K562 (cell line): ENCODE data around the gene FAM219B. TPM values are rescaled to one million over a fixed set of nuclear protein-coding genes. Genes with fewer than 3 reads are reported as not detected.

Experiments
- ATF7 ChIP-seq: fragments of 450-650 bp; IDR thresholded peaks from 2 replicates; pipeline ENCODE4 v1.7.1; 2014; ENCODE audit warnings: mild to moderate bottlenecking, moderate library complexity
- CAMTA2 ChIP-seq: fragments of 250-450 bp; sonication (Bioruptor Pico); conservative IDR thresholded peaks from 2 replicates; pipeline ENCODE4 v1.5.1; 2022
- CHD1 ChIP-seq: fragments of 200-600 bp; sonication (generic); IDR thresholded peaks from one replicate; pipeline ENCODE4 v1.6.1; 2012; ENCODE audit warnings: mild to moderate bottlenecking, moderate library complexity, low read length, inconsistent platforms
- CSDE1 ChIP-seq, 2 experiments: fragments of 450-650 bp; IDR thresholded peaks; 2 replicates each; pipeline ENCODE4 v1.6.1; 2016; ENCODE audit warnings: mild to moderate bottlenecking in 1 of 2
- HEY1 ChIP-seq: fragments of 250-450 bp; sonication (Bioruptor Pico); IDR thresholded peaks from 2 replicates; pipeline ENCODE4 v1.5.0; 2020; ENCODE audit warnings: mild to moderate bottlenecking, moderate library complexity, borderline replicate concordance
- IFI16 ChIP-seq: fragments of 250-450 bp; sonication (Bioruptor Pico); IDR thresholded peaks from 2 replicates; pipeline ENCODE4 v2.1.2; 2022; ENCODE audit warnings: mild to moderate bottlenecking, inconsistent platforms
- MAZ ChIP-seq, 2 experiments: fragments of 450-650 bp in 1 of 2; sonication (generic) in 1 of 2; formaldehyde crosslinking; IDR thresholded peaks in 1 of 2; conservative IDR thresholded peaks in 1 of 2; 2 replicates each; pipeline versions ENCODE4 v1.4.0 to v1.5.0; 2020; ENCODE audit warnings: mild to moderate bottlenecking in 1 of 2, missing genetic modification reagents in 1 of 2
- NCOA4 ChIP-seq: fragments of 450-650 bp; IDR thresholded peaks from 2 replicates; pipeline ENCODE4 v1.6.1; 2018; ENCODE audit warnings: mild to moderate bottlenecking; ENCODE audit not compliant: partially characterized antibody
- NR2C2 ChIP-seq, 2 experiments: fragments of 200-800 bp in 1 of 2; sonication (Bioruptor generic) in 1 of 2; sonication (generic) in 1 of 2; formaldehyde crosslinking in 1 of 2; IDR thresholded peaks; 2 replicates each; pipeline versions ENCODE4 v1.6.1 to v1.8.0; 2016 to 2022; ENCODE audit warnings: mild to moderate bottlenecking in 1 of 2, missing compliant biosample characterization in 1 of 2, missing genetic modification characterization in 1 of 2, missing genetic modification reagents in 1 of 2
- POLR2G ChIP-seq: fragments of 200-400 bp; formaldehyde crosslinking; IDR thresholded peaks from 2 replicates; pipeline ENCODE4 v1.6.1; 2017; ENCODE audit warnings: low read depth, mild to moderate bottlenecking, antibody characterized with exemption, low read length, moderate library complexity
- RBM22 ChIP-seq: fragments of 200-400 bp; formaldehyde crosslinking; IDR thresholded peaks from 2 replicates; pipeline ENCODE4 v1.6.1; 2018; ENCODE audit warnings: low read length, low read depth; ENCODE audit not compliant: poor library complexity, severe bottlenecking
- STAT6 ChIP-seq: sonication (generic); formaldehyde crosslinking; IDR thresholded peaks from 2 replicates; pipeline ENCODE4 v1.8.1; 2023; ENCODE audit warnings: mild to moderate bottlenecking, missing genetic modification reagents
- TCF3 ChIP-seq: sonication (generic); formaldehyde crosslinking; IDR thresholded peaks from 2 replicates; pipeline ENCODE4 v1.4.0; 2020; ENCODE audit warnings: mild to moderate bottlenecking, missing genetic modification reagents
- ZBED1 ChIP-seq: IDR thresholded peaks from 2 replicates; pipeline ENCODE4 v1.6.1; 2014
- ZBTB17 ChIP-seq: fragments of 450-650 bp; formaldehyde crosslinking; IDR thresholded peaks from 2 replicates; pipeline ENCODE4 v1.4.0; 2020; ENCODE audit warnings: mild to moderate bottlenecking
- ZNF143 ChIP-seq: sonication (generic); formaldehyde crosslinking; IDR thresholded peaks from 2 replicates; pipeline ENCODE4 v1.9.0; 2022; ENCODE audit warnings: mild to moderate bottlenecking, missing genetic modification reagents
- ZNF224 ChIP-seq: sonication (generic); formaldehyde crosslinking; IDR thresholded peaks from 2 replicates; pipeline ENCODE4 v1.8.0; 2022; ENCODE audit warnings: mild to moderate bottlenecking, missing genetic modification reagents
- ZNF280A ChIP-seq: fragments of 450-650 bp; IDR thresholded peaks from 2 replicates; pipeline ENCODE4 v1.6.1; 2018; ENCODE audit warnings: mild to moderate bottlenecking, low read depth; ENCODE audit not compliant: partially characterized antibody
- polyA plus RNA-seq, 8 experiments: library from polyadenylated mRNA; depleted of rRNA in 4 of 8; stranded (reverse) in 5 of 8; unstranded in 3 of 8; fragments of >200 nt; fragmentation: Nextera tagmentation in 2 of 8; fragmentation: Illumina TruSeq in 1 of 8; extraction: Ambion mirVana in 2 of 8; extraction: Trizol in 1 of 8; gene quantifications; 2 replicates each; pipeline versions ENCODE4 v1.2.1 to v1.2.3, GENCODE V29; 2011 to 2014; ENCODE audit warnings: inconsistent platforms in 1 of 8, missing spikeins in 1 of 8
- total RNA-seq, 7 experiments: library from RNA; depleted of rRNA in 6 of 7; stranded (reverse); fragments of >200 nt in 6 of 7; fragmentation: Illumina TruSeq in 2 of 7; extraction: Trizol in 2 of 7; gene quantifications; 2 replicates each; pipeline versions ENCODE4 v1.2.1 to v1.2.3, GENCODE V29; 2011 to 2021; ENCODE audit warnings: low replicate concordance in 1 of 7
- TF ChIP-seq, protein P1 (sequence below), 2 experiments: fragments of 450-650 bp in 1 of 2; sonication (generic) in 1 of 2; formaldehyde crosslinking in 1 of 2; IDR thresholded peaks in 1 of 2; conservative IDR thresholded peaks in 1 of 2; 2 replicates each; pipeline versions ENCODE4 v1.6.1 to v1.8.1; 2016 to 2023; ENCODE audit warnings: mild to moderate bottlenecking in 2 of 2, moderate library complexity in 2 of 2, inconsistent platforms in 1 of 2, missing genetic modification reagents in 1 of 2

Gene FAM219B
- total and polyA plus RNA-seq, 9 of the 15 experiments (the other 6 are each of a cell fraction or from before 2014, with no cell fraction given): 6.8 to 50.4 (median 29.4) TPM

DNA sequence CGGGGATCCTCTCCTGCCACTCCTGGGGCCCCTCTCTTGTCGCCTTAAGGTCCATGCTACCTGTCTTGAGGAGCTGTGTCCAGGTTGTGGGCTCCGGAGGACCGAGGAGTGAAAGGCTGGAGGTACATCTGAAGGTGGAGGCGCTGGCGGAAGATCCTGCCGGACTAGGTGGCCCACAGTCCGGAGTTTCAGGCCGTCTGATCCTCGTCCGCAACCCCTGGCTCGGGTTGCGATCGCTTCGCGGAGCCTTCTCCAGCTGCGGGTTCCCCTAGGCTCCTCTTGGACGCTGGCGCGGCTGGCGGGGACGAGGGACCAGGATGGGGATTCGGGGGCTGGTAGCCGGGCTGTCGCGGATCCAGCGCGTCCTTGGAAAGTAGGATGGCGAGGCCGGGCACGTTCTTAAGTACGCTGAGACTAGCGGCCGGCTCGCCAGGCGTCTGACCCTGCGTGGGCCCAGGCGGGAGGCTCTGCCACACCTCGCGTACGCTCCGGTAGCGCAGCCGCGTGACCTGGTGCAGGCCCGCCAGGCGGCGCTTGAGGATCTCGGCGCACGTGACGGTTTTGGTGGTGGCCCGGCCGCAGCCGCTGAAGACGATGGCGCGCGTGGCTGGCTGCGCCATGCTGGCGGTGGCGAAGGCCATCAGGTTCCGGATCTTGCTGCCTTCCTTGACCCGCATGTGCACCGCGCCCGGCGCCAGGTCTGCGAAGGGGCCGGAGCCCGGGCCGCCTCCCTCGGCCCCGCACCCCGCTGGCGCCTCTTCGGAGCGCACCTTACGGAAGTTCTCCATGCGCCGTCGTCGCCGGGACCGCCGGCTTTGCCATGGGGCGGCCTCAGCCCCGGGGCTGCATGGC, 49.4 kb upstream of the FAM219B start (continued):
- TF ChIP-seq NCOA4 (no peak), HEY1 (CRISPR knock-in tag) (no peak), CHD1 (no peak), MAZ (CRISPR knock-in tag; conservative IDR thresholded peaks at IDR 0.05 in 1 of 2, IDR thresholded peaks at IDR 0.05 in 1 of 2) (peak in 1 of 2 experiments; percentile 96; a peak in 2 of 4 replicates), STAT6 (peak; percentile 41; the same call in 1 of the 2 replicates), POLR2G (no peak; the same call in 1 of the 2 replicates), ATF7 (peak; percentile 37), ZNF280A (no peak), ZBED1 (no peak), CSDE1 (IDR thresholded peaks at IDR 0.05) (no peak), ZBTB17 (CRISPR knock-in tag) (no peak), IFI16 (CRISPR knock-in tag) (no peak), NR2C2 (CRISPR knock-in tag; IDR thresholded peaks at IDR 0.05) (peak; percentile 93), NR2C2 (tag; IDR thresholded peaks at IDR 0.05) (0 out of 2 replicates have a peak, but pooled peaks have one; percentile 50), TCF3 (CRISPR knock-in tag) (peak; percentile 53), ZNF224 (CRISPR knock-in tag) (peak; percentile 99), RBM22 (peak; percentile 79), CAMTA2 (CRISPR knock-in tag) (no peak), ZNF143 (CRISPR knock-in tag) (peak; percentile 68)
- TF ChIP-seq, protein P1, sequence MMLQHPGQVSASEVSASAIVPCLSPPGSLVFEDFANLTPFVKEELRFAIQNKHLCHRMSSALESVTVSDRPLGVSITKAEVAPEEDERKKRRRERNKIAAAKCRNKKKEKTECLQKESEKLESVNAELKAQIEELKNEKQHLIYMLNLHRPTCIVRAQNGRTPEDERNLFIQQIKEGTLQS (IDR thresholded peaks at IDR 0.05): no peak
- TF ChIP-seq, protein P1 (CRISPR knock-in tag; conservative IDR thresholded peaks at IDR 0.05): peak; percentile 85
